SW480 (cell line): ENCODE results near the gene RABL3.
"Not testable (repeated sequence)": the region's sequence is repeated elsewhere in the genome, so short reads cannot be mapped to it uniquely, and the experiment has no call there.

ENCODE experiments used
- DNase-seq: peaks from one replicate; pipeline ENCODE4 v3.0.0-alpha.2; 2016; ENCODE audit warnings: low spot score

RABL3 gene

GRCh38 chr3:120743556-120744195 is 1.4 kb upstream of the RABL3 start:
- peak; percentile 16 for DNase-seq

- DNase-seq: peak; percentile 9
Measured at GRCh38 chr3:120742849-120743365, 591 bp upstream of the RABL3 start.

- no peak for DNase-seq
Measured at GRCh38 chr3:120741837-120742197, 499 bp downstream of the RABL3 start.

GRCh38 chr3:120741320-120741719 is 996 bp downstream of the RABL3 start:
- no peak for DNase-seq

- DNase-seq: not testable (repeated sequence)
Measured at GRCh38 chr3:120738006-120738405, 4.3 kb downstream of the RABL3 start.

- no peak for DNase-seq
Measured at GRCh38 chr3:120730576-120731542, 11.5 kb downstream of the RABL3 start.

- DNase-seq: no peak
Measured at GRCh38 chr3:120726791-120727190, 15.5 kb downstream of the RABL3 start.

GRCh38 chr3:120719167-120719834 is 23.0 kb downstream of the RABL3 start:
- not testable (repeated sequence) for DNase-seq

- DNase-seq: no peak
Measured at GRCh38 chr3:120713262-120713661, 29.1 kb downstream of the RABL3 start.

GRCh38 chr3:120710369-120710768 is 31.9 kb downstream of the RABL3 start:
- no peak for DNase-seq

- no peak for DNase-seq
Measured at GRCh38 chr3:120708408-120708807, 33.9 kb downstream of the RABL3 start.

GRCh38 chr3:120706950-120707349 is 35.4 kb downstream of the RABL3 start:
- no peak for DNase-seq

GRCh38 chr3:120705884-120706582 is 36.3 kb downstream of the RABL3 start:
- no peak for DNase-seq

GRCh38 chr3:120699333-120699732 is 43.0 kb downstream of the RABL3 start:
- no peak for DNase-seq

- DNase-seq: peak; percentile 33
Measured at GRCh38 chr3:120693439-120694171, 48.7 kb downstream of the RABL3 start.

- DNase-seq: no peak
Measured at GRCh38 chr3:120689395-120689794, 52.9 kb downstream of the RABL3 start.

- no peak for DNase-seq
Measured at GRCh38 chr3:120688121-120688520, 54.2 kb downstream of the RABL3 start.

GRCh38 chr3:120685411-120685810 is 56.9 kb downstream of the RABL3 start:
- DNase-seq: no peak

GRCh38 chr3:120684896-120685295 is 57.4 kb downstream of the RABL3 start:
- DNase-seq: no peak

GRCh38 chr3:120683671-120684301 is 58.5 kb downstream of the RABL3 start:
- DNase-seq: no peak

- DNase-seq: no peak
Measured at GRCh38 chr3:120683213-120683612, 59.1 kb downstream of the RABL3 start.
